ENCODE measurements around the gene NAIF1. TPM values are rescaled to one million over a fixed set of nuclear protein-coding genes. Genes with fewer than 3 reads are reported as not detected.
"Not testable (repeated sequence)": the region's sequence is repeated elsewhere in the genome, so short reads cannot be mapped to it uniquely, and the experiment has no call there.

The NAIF1 gene
- total RNA-seq, 4 donors from 2014 or later = 0.60 to 23.2 (median 14.0) TPM

GRCh38 chr9:128114326-128115186 lies 47.4 kb upstream of the NAIF1 start:
- WGBS, 2 donors (ENCODE audit: low coverage in 1 of 2) = 52% methylated on average over 25 of the region's 29 CpGs; no CpG with 5 or more reads in 1 of the 2 donors

GRCh38 chr9:128113526-128114325 lies 46.6 kb upstream of the NAIF1 start:
- 78 to 100% methylated on average over 1 to 8 of the region's 12 CpGs for WGBS, 2 donors (ENCODE audit: low coverage in 1 of 2)
- peak; percentile 34 for DNase-seq
- Histone ChIP-seq H3K9me3 (no peaks in the 10 kb centered on the region), H3K36me3 (no peaks in the 10 kb centered on the region), H3K27ac (peak overlapping the region; percentile 92 to 96 (median 94)), H3K4me1 (peaks cover 8 to 62% (median 35%) of the 10 kb centered on the region in 4 donors), H3K4me3 (peak overlapping the region; percentile 10 to 52 (median 34)), H3K27me3 (no peaks in the 10 kb centered on the region)
- TF ChIP-seq POLR2AphosphoS5 (IDR thresholded peaks at IDR 0.05) = no peak
- peak in 2 of 5 experiments; percentile 7 to 32 for TF ChIP-seq CTCF (IDR thresholded peaks at IDR 0.05)
- no peak for TF ChIP-seq EP300 (IDR thresholded peaks at IDR 0.05; ENCODE audit: low read depth)
- TF ChIP-seq POLR2A (IDR thresholded peaks at IDR 0.05) = peak; percentile 23
- in situ Hi-C loops (cut with MboI; ENCODE audit: low pct_ligation_motif_present in 1 of 4, low pct_unique_long_range_greater_than_20kb in 1 of 4, low sequenced_read_pairs in 3 of 4) (loop anchor here in 1 of 4 donors (25.0 kb wide), 1 partner anchor 151 kb away; no protein-coding TSS in a partner anchor), intact Hi-C loops (cut with DNase I; ENCODE audit: low total_unique reads) (loop anchor here (10.0 kb wide), 1 partner anchor 79 kb away; no protein-coding TSS in a partner anchor)

More at GRCh38 chr9:128114326-128115186, 47.4 kb upstream of the NAIF1 start:
- in situ Hi-C loops (cut with MboI; ENCODE audit: low pct_ligation_motif_present in 1 of 4, low pct_unique_long_range_greater_than_20kb in 1 of 4, low sequenced_read_pairs in 3 of 4) (loop anchor here in 1 of 4 donors (25.0 kb wide), 1 partner anchor 152 kb away; no protein-coding TSS in a partner anchor), intact Hi-C loops (cut with DNase I; ENCODE audit: low total_unique reads) (loop anchor here (10.0 kb wide), 1 partner anchor 80 kb away; no protein-coding TSS in a partner anchor)
- no peak for TF ChIP-seq POLR2AphosphoS5 (IDR thresholded peaks at IDR 0.05)
- TF ChIP-seq POLR2A (IDR thresholded peaks at IDR 0.05) = no peak
- no peak for TF ChIP-seq EP300 (IDR thresholded peaks at IDR 0.05; ENCODE audit: low read depth)
- no peak for TF ChIP-seq CTCF (IDR thresholded peaks at IDR 0.05)
- Histone ChIP-seq H3K9me3 (no peaks in the 10 kb centered on the region), H3K4me3 (peak overlapping the region; percentile 19 to 52 (median 34)), H3K27ac (peak overlapping the region; percentile 92 to 96 (median 94)), H3K4me1 (peaks cover 3 to 55% (median 27%) of the 10 kb centered on the region in 4 donors), H3K36me3 (no peaks in the 10 kb centered on the region), H3K27me3 (no peaks in the 10 kb centered on the region)
- peak; percentile 35 for DNase-seq

- H3K27me3 ChIP-seq, H3K9me3 ChIP-seq: not testable (repeated sequence)
- Histone ChIP-seq H3K4me1 (peaks cover 8 to 52% (median 27%) of the 10 kb centered on the region in 4 donors), H3K4me3 (peak overlapping the region in 2 of 4 donors; percentile 10 to 52), H3K27ac (peak overlapping the region; percentile 92 to 96 (median 94)), H3K36me3 (peaks cover 0 to 12% (median 8%) of the 10 kb centered on the region in 4 donors)
- in situ Hi-C loops (cut with MboI; ENCODE audit: low pct_ligation_motif_present in 1 of 4, low pct_unique_long_range_greater_than_20kb in 1 of 4, low sequenced_read_pairs in 3 of 4) (loop anchor here in 1 of 4 donors (25.0 kb wide), 1 partner anchor 149 kb away; no protein-coding TSS in a partner anchor), intact Hi-C loops (cut with DNase I; ENCODE audit: low total_unique reads) (loop anchor here (10.0 kb wide), 1 partner anchor 77 kb away; no protein-coding TSS in a partner anchor)
- peak; percentile 7 for DNase-seq
- WGBS, 2 donors (ENCODE audit: low coverage in 1 of 2) = 73 to 77% methylated on average over 6 to 12 of the region's 12 CpGs
Measured at GRCh38 chr9:128111726-128112125, 44.6 kb upstream of the NAIF1 start.

- intact Hi-C loops (cut with DNase I; ENCODE audit: low total_unique reads) = no loop called here
Measured at GRCh38 chr9:128109050-128109709, 42.1 kb upstream of the NAIF1 start.

More at GRCh38 chr9:128109050-128109709, 42.1 kb upstream of the NAIF1 start:
- Histone ChIP-seq H3K27me3 (no peaks in the 10 kb centered on the region), H3K36me3 (peaks cover 0 to 22% (median 14%) of the 10 kb centered on the region in 4 donors), H3K4me1 (peaks cover 9 to 45% (median 19%) of the 10 kb centered on the region in 4 donors), H3K9me3 (no peaks in the 10 kb centered on the region), H3K4me3 (peak overlapping the region in 2 of 4 donors; percentile 0 to 19), H3K27ac (peak overlapping the region; percentile 92 to 96 (median 94))
- 37 to 57% methylated on average over 13 to 20 of the region's 20 CpGs for WGBS, 2 donors (ENCODE audit: low coverage in 1 of 2)
- TF ChIP-seq POLR2A (IDR thresholded peaks at IDR 0.05) = no peak
- no peak for TF ChIP-seq EP300 (IDR thresholded peaks at IDR 0.05; ENCODE audit: low read depth)
- no peak for TF ChIP-seq POLR2AphosphoS5 (IDR thresholded peaks at IDR 0.05)
- no peak for TF ChIP-seq CTCF (IDR thresholded peaks at IDR 0.05)
- peak; percentile 52 for DNase-seq
- in situ Hi-C loops (cut with MboI; ENCODE audit: low pct_ligation_motif_present in 1 of 4, low pct_unique_long_range_greater_than_20kb in 1 of 4, low sequenced_read_pairs in 3 of 4) = loop anchor here in 1 of 4 donors (25.0 kb wide), 1 partner anchor 147 kb away; no protein-coding TSS in a partner anchor

All from transverse colon (tissue), 4 donors.